HG02970 (cell line): Measurements from ENCODE around the gene SPRING1.

Source experiments
- ATAC-seq: cut with Tn5 transposase; IDR thresholded peaks from one replicate; pipeline ENCODE4 v1.9.1; 2021; ENCODE audit warnings: mild to moderate bottlenecking, moderate library complexity, moderate number of reproducible peaks; ENCODE audit not compliant: unreplicated experiment, low FRiP score

SPRING1 gene

GRCh38 chr12:116689521-116689920 is 48.3 kb downstream of the SPRING1 start:
- ATAC-seq, result no peak
